Activated B cell treated with CpG ODN at 0.5 μM for 24 hours (primary cell): ENCODE data around the gene GAS6. TPM values are rescaled to one million over a fixed set of nuclear protein-coding genes. Genes with fewer than 3 reads are reported as not detected.

Experiments
- ATAC-seq: fragments of 200-7000 bp; cut with Tn5 transposase; one replicate; pipeline ENCODE4 v1.10.0; 2021; ENCODE audit warnings: low read depth, mild to moderate bottlenecking, moderate library complexity
- CTCF ChIA-PET: fragments of 350-600 bp; sonication (Branson Sonifier 250); formaldehyde crosslinking; loops from one replicate; lab custom pipeline; 2021; ENCODE audit warnings: antibody characterized with exemption; lab: Charles Lee
- POLR2A ChIA-PET: fragments of 350-600 bp; sonication (Branson Sonifier 250); formaldehyde crosslinking; loops from one replicate; lab custom pipeline; 2021; ENCODE audit warnings: antibody characterized with exemption; lab: Charles Lee
- DNase-seq: peaks from one replicate; pipeline ENCODE4 v3.0.0; 2022
- H3K27ac Mint-ChIP-seq: one replicate; pipeline ENCODE4 v1.8.0; 2020; ENCODE audit warnings: mixed read lengths
- H3K27me3 Mint-ChIP-seq: one replicate; pipeline ENCODE4 v1.8.0; 2021; ENCODE audit warnings: mixed read lengths
- H3K36me3 Mint-ChIP-seq: one replicate; pipeline ENCODE4 v1.8.0; 2021; ENCODE audit warnings: low read depth, mixed read lengths
- H3K4me1 Mint-ChIP-seq: one replicate; pipeline ENCODE4 v1.8.0; 2021; ENCODE audit warnings: mixed read lengths
- H3K4me3 Mint-ChIP-seq: one replicate; pipeline ENCODE4 v1.8.0; 2020; ENCODE audit warnings: mild to moderate bottlenecking, mixed read lengths
- H3K9me3 Mint-ChIP-seq: one replicate; pipeline ENCODE4 v1.8.0; 2020; ENCODE audit warnings: mixed read lengths
- intact Hi-C: fragments of 100-400 bp; cut with micrococcal nuclease; formaldehyde crosslinking; loops from one replicate; pipeline ENCODE4 v1.15.1; 2024
- total RNA-seq: library from RNA; stranded (reverse); gene quantifications from 2 replicates; pipeline ENCODE4 v1.2.3, GENCODE V29; 2022
- TF ChIP-seq, protein P1 (sequence below): fragments of 200-600 bp; IDR thresholded peaks from one replicate; pipeline ENCODE4 v1.8.0; 2022; ENCODE audit warnings: antibody characterized with exemption, mild to moderate bottlenecking

The GAS6 gene
- total RNA-seq, 1 donor from 2014 or later = 1.4 TPM

DNA sequence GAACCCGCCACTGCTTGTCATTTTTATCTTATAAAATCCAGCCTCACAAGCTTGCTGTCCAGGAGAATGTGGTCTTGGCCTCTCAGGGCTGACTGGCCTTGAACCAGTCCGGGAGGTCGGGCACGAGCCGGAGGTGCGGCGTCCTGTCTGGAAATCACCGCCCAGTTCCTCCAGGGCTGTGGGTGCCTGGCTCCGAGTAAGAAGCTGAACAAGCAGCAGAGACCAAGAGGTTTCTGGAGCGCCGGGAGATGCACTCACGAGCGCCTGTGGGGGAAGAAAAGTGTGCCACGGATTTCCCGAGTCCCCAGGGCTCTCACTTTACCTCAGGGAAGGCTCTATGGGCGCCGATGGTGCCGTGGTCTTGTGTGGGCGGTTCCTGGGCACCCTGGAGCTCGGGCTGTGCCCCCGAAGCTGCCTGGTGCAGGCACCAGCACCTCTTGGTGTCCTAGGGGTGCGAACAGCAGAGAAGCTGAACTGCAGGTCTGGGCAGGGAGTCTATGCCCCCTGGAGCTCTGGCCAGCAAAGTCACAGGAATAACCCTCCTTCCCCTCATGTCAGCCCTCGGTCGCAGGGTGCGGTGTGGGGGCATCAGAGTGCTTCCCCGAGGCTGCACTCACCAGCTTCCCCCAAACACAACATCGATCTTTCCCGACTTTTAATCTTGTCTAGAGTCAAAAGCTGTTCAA lies 50.0 kb downstream of the GAS6 start:
- CTCF ChIA-PET = no interaction called here
- peaks cover 20% of the 10 kb centered on the region for H3K36me3 Mint-ChIP-seq
- peaks cover 24% of the 10 kb centered on the region for H3K4me1 Mint-ChIP-seq
- POLR2A ChIA-PET = interaction anchor here (0.6 kb wide), 1 partner anchor 413 kb away, joined by 6 read pairs; no protein-coding TSS in a partner anchor
- peaks cover 2% of the 10 kb centered on the region for H3K9me3 Mint-ChIP-seq
- H3K27me3 Mint-ChIP-seq = no peaks in the 10 kb centered on the region
- intact Hi-C loops = loop anchor here (2.0 kb wide), 1 partner anchor 55 kb away; the partner anchor contains the start of gene TMEM255B
- TF ChIP-seq, protein P1, sequence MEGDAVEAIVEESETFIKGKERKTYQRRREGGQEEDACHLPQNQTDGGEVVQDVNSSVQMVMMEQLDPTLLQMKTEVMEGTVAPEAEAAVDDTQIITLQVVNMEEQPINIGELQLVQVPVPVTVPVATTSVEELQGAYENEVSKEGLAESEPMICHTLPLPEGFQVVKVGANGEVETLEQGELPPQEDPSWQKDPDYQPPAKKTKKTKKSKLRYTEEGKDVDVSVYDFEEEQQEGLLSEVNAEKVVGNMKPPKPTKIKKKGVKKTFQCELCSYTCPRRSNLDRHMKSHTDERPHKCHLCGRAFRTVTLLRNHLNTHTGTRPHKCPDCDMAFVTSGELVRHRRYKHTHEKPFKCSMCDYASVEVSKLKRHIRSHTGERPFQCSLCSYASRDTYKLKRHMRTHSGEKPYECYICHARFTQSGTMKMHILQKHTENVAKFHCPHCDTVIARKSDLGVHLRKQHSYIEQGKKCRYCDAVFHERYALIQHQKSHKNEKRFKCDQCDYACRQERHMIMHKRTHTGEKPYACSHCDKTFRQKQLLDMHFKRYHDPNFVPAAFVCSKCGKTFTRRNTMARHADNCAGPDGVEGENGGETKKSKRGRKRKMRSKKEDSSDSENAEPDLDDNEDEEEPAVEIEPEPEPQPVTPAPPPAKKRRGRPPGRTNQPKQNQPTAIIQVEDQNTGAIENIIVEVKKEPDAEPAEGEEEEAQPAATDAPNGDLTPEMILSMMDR = no peak
- H3K4me3 Mint-ChIP-seq = no peak overlapping the region
- DNase-seq (no peak), ATAC-seq (no peak)
- no peak overlapping the region for H3K27ac Mint-ChIP-seq

DNA sequence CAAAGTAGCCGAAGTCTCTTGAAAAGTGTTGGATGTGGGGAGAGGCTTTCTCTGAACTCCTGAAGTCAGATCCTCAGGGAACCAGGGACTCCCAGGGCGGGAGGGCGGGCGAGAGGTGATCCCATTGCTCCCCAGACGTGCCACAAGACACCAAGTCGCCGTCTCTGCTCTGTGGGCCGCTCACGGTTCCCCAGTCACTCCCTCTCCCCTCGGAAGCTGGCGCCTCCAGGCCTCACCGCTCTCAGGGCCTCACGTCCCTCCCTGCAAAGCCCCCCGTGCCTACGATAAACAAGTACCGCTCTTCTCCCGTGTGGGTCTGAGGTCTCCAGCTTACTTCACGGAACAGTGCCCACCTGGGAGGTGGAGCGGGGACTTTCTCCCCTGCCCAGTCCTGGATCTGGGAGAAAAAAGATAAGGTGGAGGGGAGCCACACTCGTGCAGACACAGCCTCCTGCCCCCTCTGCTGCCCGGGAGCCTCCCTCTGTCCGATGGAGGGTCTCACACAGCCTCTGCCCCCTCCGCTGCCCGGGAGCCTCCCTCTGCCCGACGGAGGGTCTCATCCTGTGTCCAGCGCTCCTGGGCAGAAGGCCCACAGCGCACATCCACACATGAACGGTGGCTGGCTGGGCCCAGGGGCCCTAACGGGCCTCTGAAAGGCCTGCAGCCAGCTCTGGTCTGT lies 50.7 kb downstream of the GAS6 start:
- ChIA-PET POLR2A (no interaction called here), CTCF (no interaction called here)
- Mint-ChIP-seq H3K27me3 (no peaks in the 10 kb centered on the region), H3K36me3 (peaks cover 18% of the 10 kb centered on the region), H3K9me3 (peaks cover 4% of the 10 kb centered on the region), H3K4me3 (no peak overlapping the region), H3K4me1 (peaks cover 24% of the 10 kb centered on the region), H3K27ac (no peak overlapping the region)
- TF ChIP-seq, protein P1 = no peak
- intact Hi-C loops = no loop called here
- ATAC-seq (no peak), DNase-seq (no peak)

DNA sequence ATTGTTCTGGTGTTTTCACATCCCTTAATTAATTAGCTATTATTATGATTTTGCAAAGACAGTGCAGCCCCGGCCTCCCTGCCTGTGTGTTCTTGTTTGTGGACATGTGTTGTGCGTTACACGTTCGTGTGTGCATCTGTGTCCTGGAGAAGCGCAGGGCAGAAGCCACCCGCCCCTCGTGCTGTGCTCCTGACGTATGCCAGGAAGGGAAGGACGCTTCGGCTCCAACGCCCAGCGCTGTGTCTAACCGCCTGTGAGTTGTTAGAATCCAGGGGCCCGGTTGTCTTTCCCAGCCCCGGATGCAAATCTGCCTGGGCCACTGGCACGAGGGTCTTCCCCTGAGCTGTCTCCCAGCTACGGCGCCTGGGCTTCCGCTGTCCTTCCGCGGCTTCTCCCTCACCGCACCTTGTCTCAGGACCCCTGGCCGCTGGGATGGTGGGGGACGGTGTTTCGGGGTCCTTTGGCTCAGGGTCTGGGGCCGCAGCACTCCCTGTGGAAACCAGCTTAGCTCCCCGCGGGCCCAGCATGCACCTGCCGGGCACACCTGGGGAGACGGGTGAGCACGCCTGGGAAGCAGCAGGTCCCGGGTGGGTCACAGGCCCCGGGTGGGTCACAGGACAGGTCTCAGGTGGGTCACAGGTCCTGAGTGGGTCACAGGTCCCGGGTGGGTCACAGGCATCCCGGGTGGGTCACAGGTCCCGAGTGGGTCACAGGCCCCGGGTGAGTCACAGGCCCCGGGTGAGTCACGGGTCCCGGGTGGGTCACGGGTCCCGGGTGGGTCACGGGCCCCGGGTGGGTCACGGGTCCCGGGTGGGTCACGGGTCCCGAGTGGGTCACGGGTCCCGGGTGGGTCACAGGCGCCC lies 51.5 kb downstream of the GAS6 start:
- no peak overlapping the region for H3K27ac Mint-ChIP-seq
- no peak for DNase-seq
- no peaks in the 10 kb centered on the region for H3K27me3 Mint-ChIP-seq
- intact Hi-C loops = no loop called here
- no peak overlapping the region for H3K4me3 Mint-ChIP-seq
- peaks cover 7% of the 10 kb centered on the region for H3K9me3 Mint-ChIP-seq
- peaks cover 14% of the 10 kb centered on the region for H3K36me3 Mint-ChIP-seq
- no peak for ATAC-seq
- CTCF ChIA-PET = no interaction called here
- TF ChIP-seq, protein P1 = no peak
- peaks cover 21% of the 10 kb centered on the region for H3K4me1 Mint-ChIP-seq
- POLR2A ChIA-PET = no interaction called here

DNA sequence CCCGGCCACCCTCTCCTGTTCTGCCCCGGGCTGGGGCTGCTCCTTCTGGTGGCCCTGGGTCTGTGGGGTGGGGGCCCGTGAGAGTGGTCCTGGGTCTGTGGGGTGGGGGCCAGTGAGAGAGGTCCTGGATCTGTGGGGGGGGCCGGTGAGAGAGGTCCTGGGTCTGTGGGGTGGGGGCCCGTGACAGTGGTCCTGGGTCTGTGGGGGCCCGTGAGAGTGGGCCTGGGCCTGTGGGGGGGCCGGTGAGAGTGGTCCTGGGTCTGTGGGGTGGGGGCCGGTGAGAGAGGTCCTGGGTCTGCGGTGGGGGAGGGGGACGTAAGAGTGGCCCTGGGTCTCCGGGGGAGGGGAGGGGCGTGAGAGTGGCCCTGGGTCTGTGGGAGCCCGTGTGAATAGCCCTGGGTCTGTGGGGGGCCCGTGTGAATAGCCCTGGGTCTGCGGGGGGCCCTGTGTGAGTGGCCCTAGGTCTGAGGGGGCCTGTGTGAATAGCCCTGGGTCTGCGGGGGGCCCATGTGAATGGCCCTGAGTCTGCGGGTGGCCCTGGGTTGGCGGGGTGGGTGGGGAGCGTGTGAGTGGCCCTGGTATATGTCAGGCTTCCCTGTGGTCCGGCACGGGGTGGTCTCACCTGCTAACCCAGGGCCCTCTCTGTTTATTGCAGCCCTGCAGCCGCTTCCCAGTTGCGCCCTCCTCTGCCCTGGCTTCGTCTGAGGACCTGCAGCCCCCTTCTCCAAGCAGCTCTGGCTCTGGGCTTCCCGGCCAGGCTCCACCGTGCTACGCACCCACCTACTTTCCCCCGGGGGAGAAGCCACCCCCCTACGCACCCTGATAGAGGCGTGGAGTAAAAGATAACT lies 52.6 kb downstream of the GAS6 start:
- ChIA-PET CTCF (no interaction called here), POLR2A (no interaction called here)
- intact Hi-C loops = no loop called here
- TF ChIP-seq, protein P1 = no peak
- no peaks in the 10 kb centered on the region for H3K27me3 Mint-ChIP-seq
- H3K4me1 Mint-ChIP-seq = peaks cover 13% of the 10 kb centered on the region
- peaks cover 8% of the 10 kb centered on the region for H3K36me3 Mint-ChIP-seq
- peaks cover 7% of the 10 kb centered on the region for H3K9me3 Mint-ChIP-seq
- no peak overlapping the region for H3K4me3 Mint-ChIP-seq
- H3K27ac Mint-ChIP-seq = no peak overlapping the region
- DNase-seq (no peak), ATAC-seq (no peak)
